ENCODE measurements around the gene VASH1.
"Not testable (repeated sequence)": the region's sequence is repeated elsewhere in the genome, so short reads cannot be mapped to it uniquely, and the experiment has no call there.

Gene VASH1

GRCh38 chr14:76720382-76720813 lies 40.9 kb upstream of the VASH1 start:
- Histone ChIP-seq H3K4me1 (ENCODE audit: insufficient read depth, low read length, severe bottlenecking) (no peaks in the 10 kb centered on the region), H3F3A (ENCODE audit: insufficient read depth, low read length) (no peaks in the 10 kb centered on the region), H3K36me3 (ENCODE audit: insufficient read depth, low read length) (no peaks in the 10 kb centered on the region), H3K27ac (ENCODE audit: low read depth, low read length, poor library complexity, severe bottlenecking) (no peak overlapping the region), H3K4me3 (ENCODE audit: low read depth, low read length, poor library complexity, severe bottlenecking) (no peak overlapping the region), H4K20me1 (ENCODE audit: insufficient read depth, low read length) (no peaks in the 10 kb centered on the region), H3K9me3 (ENCODE audit: low read length) (no peaks in the 10 kb centered on the region), H3K4me2 (ENCODE audit: low read length) (no peak overlapping the region), H3K27me3 (ENCODE audit: insufficient read depth, low read length) (peaks cover 10% of the 10 kb centered on the region; the same call in 1 of the 2 replicates), H3K79me2 (ENCODE audit: insufficient read depth, low read length) (no peaks in the 10 kb centered on the region), H3K9me2 (ENCODE audit: low read depth, low read length) (no peaks in the 10 kb centered on the region), H2AFZ (ENCODE audit: low read length) (no peak overlapping the region), H3K9ac (ENCODE audit: low read length) (no peak overlapping the region)
- TF ChIP-seq EZH2 (IDR thresholded peaks at IDR 0.05; ENCODE audit: borderline replicate concordance, low read length) (no peak), CTCF (IDR thresholded peaks at IDR 0.05; ENCODE audit: low read length) (no peak)

- not testable (repeated sequence) for H3K27ac ChIP-seq (ENCODE audit: low read depth, low read length, poor library complexity, severe bottlenecking); H2AFZ ChIP-seq (ENCODE audit: low read length); H3K9ac ChIP-seq (ENCODE audit: low read length); H3K36me3 ChIP-seq (ENCODE audit: insufficient read depth, low read length); H3K9me2 ChIP-seq (ENCODE audit: low read depth, low read length); H4K20me1 ChIP-seq (ENCODE audit: insufficient read depth, low read length); H3K9me3 ChIP-seq (ENCODE audit: low read length); H3K4me2 ChIP-seq (ENCODE audit: low read length); H3K4me1 ChIP-seq (ENCODE audit: insufficient read depth, low read length, severe bottlenecking); H3K79me2 ChIP-seq (ENCODE audit: insufficient read depth, low read length); H3F3A ChIP-seq (ENCODE audit: insufficient read depth, low read length); H3K4me3 ChIP-seq (ENCODE audit: low read depth, low read length, poor library complexity, severe bottlenecking)
- peaks cover 10% of the 10 kb centered on the region; the same call in 1 of the 2 replicates for H3K27me3 ChIP-seq (ENCODE audit: insufficient read depth, low read length)
Measured at GRCh38 chr14:76721506-76721905, 39.8 kb upstream of the VASH1 start.

GRCh38 chr14:76724651-76725550 lies 36.4 kb upstream of the VASH1 start:
- H3K9me2 ChIP-seq (ENCODE audit: low read depth, low read length), result no peaks in the 10 kb centered on the region
- no peak for TF ChIP-seq EZH2 (IDR thresholded peaks at IDR 0.05; ENCODE audit: borderline replicate concordance, low read length)
- no peak for TF ChIP-seq CTCF (IDR thresholded peaks at IDR 0.05; ENCODE audit: low read length)
- H3K9ac ChIP-seq (ENCODE audit: low read length), result no peak overlapping the region
- no peaks in the 10 kb centered on the region for H3K9me3 ChIP-seq (ENCODE audit: low read length)
- H3K79me2 ChIP-seq (ENCODE audit: insufficient read depth, low read length), result no peaks in the 10 kb centered on the region
- no peaks in the 10 kb centered on the region for H3F3A ChIP-seq (ENCODE audit: insufficient read depth, low read length)
- H3K27me3 ChIP-seq (ENCODE audit: insufficient read depth, low read length), result no peaks in the 10 kb centered on the region; the same call in 1 of the 2 replicates
- no peak overlapping the region for H3K27ac ChIP-seq (ENCODE audit: low read depth, low read length, poor library complexity, severe bottlenecking)
- no peaks in the 10 kb centered on the region for H4K20me1 ChIP-seq (ENCODE audit: insufficient read depth, low read length)
- no peak overlapping the region for H3K4me2 ChIP-seq (ENCODE audit: low read length)
- no peaks in the 10 kb centered on the region for H3K36me3 ChIP-seq (ENCODE audit: insufficient read depth, low read length)
- no peak overlapping the region for H2AFZ ChIP-seq (ENCODE audit: low read length)
- H3K4me1 ChIP-seq (ENCODE audit: insufficient read depth, low read length, severe bottlenecking), result no peaks in the 10 kb centered on the region
- no peak overlapping the region for H3K4me3 ChIP-seq (ENCODE audit: low read depth, low read length, poor library complexity, severe bottlenecking)
